ENCODE data around the gene MMD2. TPM values are rescaled to one million over a fixed set of nuclear protein-coding genes. Genes with fewer than 3 reads are reported as not detected.

The MMD2 gene
- polyA plus RNA-seq, 1 donor from 2014 or later = 0.40 TPM

DNA sequence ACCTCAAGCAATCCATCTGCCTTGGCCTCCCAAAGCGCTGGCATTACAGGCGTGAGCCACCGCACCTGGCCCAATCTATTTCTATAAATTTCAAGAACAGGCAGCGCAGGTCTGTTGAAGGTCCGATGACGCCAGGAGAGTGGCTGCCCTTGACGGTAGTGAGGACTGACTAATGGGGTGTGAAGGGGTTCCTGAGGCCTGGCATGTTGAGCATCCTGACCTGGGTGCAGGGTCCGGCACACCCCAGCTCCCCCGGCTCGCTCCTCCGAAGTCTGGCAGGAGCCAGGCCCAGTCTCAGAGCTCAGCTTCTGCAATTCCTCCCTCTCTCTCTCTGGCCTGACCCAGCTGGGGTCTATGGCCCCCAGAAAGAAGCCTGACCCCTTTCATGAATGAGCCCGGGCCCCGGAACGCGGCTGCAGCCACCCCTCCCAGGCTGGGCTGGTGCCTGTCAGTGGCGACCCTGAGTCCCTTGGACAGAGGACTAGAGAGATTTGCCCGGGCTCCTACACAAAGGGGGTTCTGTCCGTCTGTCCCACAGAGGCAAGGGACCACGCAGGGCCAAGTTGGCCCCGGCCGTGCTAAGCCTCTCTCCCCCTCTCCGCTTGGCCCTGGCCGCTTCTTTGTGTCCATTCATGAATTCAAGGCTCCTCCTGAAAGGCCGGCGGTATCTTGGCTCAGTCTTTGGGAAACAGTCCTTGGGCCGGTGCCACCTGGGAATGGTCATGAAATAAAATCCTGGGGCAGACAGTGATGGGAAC, 18.8 kb downstream of the MMD2 start:
- no peaks in the 10 kb centered on the region for H3K9me3 ChIP-seq (ENCODE audit: low read length)
- H3K27ac ChIP-seq (ENCODE audit: low read length) = no peak overlapping the region
- H3K36me3 ChIP-seq (ENCODE audit: insufficient read depth, low read length) = no peaks in the 10 kb centered on the region
- H3K79me2 ChIP-seq (replicated peaks; ENCODE audit: insufficient read depth, low read length) = no peaks in the 10 kb centered on the region
- no peak overlapping the region for H3K4me2 ChIP-seq (ENCODE audit: low read length)
- no peaks in the 10 kb centered on the region for H3F3A ChIP-seq (ENCODE audit: insufficient read depth, low read length, poor library complexity, severe bottlenecking)
- H3K4me3 ChIP-seq (ENCODE audit: low read length) = no peak overlapping the region
- no peaks in the 10 kb centered on the region for H3K9me2 ChIP-seq (ENCODE audit: insufficient read depth, low read length)
- no peak overlapping the region for H2AFZ ChIP-seq (ENCODE audit: low read depth, low read length)
- H3K9ac ChIP-seq (ENCODE audit: low read length) = no peak overlapping the region
- TF ChIP-seq TAF1 (IDR thresholded peaks at IDR 0.05; ENCODE audit: low read depth) = no peak
- TF ChIP-seq, protein P1, sequence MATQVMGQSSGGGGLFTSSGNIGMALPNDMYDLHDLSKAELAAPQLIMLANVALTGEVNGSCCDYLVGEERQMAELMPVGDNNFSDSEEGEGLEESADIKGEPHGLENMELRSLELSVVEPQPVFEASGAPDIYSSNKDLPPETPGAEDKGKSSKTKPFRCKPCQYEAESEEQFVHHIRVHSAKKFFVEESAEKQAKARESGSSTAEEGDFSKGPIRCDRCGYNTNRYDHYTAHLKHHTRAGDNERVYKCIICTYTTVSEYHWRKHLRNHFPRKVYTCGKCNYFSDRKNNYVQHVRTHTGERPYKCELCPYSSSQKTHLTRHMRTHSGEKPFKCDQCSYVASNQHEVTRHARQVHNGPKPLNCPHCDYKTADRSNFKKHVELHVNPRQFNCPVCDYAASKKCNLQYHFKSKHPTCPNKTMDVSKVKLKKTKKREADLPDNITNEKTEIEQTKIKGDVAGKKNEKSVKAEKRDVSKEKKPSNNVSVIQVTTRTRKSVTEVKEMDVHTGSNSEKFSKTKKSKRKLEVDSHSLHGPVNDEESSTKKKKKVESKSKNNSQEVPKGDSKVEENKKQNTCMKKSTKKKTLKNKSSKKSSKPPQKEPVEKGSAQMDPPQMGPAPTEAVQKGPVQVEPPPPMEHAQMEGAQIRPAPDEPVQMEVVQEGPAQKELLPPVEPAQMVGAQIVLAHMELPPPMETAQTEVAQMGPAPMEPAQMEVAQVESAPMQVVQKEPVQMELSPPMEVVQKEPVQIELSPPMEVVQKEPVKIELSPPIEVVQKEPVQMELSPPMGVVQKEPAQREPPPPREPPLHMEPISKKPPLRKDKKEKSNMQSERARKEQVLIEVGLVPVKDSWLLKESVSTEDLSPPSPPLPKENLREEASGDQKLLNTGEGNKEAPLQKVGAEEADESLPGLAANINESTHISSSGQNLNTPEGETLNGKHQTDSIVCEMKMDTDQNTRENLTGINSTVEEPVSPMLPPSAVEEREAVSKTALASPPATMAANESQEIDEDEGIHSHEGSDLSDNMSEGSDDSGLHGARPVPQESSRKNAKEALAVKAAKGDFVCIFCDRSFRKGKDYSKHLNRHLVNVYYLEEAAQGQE (IDR thresholded peaks at IDR 0.05; ENCODE audit: borderline replicate concordance) = no peak
- no peak for TF ChIP-seq MXI1 (conservative IDR thresholded peaks at IDR 0.05; ENCODE audit: poor library complexity, severe bottlenecking)
- TF ChIP-seq SMC3 (conservative IDR thresholded peaks at IDR 0.05; ENCODE audit: poor library complexity) = no peak
- TF ChIP-seq, protein P2, sequence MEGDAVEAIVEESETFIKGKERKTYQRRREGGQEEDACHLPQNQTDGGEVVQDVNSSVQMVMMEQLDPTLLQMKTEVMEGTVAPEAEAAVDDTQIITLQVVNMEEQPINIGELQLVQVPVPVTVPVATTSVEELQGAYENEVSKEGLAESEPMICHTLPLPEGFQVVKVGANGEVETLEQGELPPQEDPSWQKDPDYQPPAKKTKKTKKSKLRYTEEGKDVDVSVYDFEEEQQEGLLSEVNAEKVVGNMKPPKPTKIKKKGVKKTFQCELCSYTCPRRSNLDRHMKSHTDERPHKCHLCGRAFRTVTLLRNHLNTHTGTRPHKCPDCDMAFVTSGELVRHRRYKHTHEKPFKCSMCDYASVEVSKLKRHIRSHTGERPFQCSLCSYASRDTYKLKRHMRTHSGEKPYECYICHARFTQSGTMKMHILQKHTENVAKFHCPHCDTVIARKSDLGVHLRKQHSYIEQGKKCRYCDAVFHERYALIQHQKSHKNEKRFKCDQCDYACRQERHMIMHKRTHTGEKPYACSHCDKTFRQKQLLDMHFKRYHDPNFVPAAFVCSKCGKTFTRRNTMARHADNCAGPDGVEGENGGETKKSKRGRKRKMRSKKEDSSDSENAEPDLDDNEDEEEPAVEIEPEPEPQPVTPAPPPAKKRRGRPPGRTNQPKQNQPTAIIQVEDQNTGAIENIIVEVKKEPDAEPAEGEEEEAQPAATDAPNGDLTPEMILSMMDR (IDR thresholded peaks at IDR 0.05; ENCODE audit: poor library complexity, severe bottlenecking) = no peak
- no peak for TF ChIP-seq POLR2AphosphoS5 (IDR thresholded peaks at IDR 0.05)
- TF ChIP-seq EZH2 (IDR thresholded peaks at IDR 0.05; ENCODE audit: borderline replicate concordance, insufficient read depth, low read length, poor library complexity, severe bottlenecking) = no peak
- TF ChIP-seq RAD21 (conservative IDR thresholded peaks at IDR 0.05) = no peak
- no peak for TF ChIP-seq EP300 (conservative IDR thresholded peaks at IDR 0.05; ENCODE audit: poor library complexity, severe bottlenecking)
- no peaks in the 10 kb centered on the region for H3K27me3 ChIP-seq (ENCODE audit: insufficient read depth, low read depth, low read length)
- H4K20me1 ChIP-seq (ENCODE audit: insufficient read depth) = no peaks in the 10 kb centered on the region

DNA sequence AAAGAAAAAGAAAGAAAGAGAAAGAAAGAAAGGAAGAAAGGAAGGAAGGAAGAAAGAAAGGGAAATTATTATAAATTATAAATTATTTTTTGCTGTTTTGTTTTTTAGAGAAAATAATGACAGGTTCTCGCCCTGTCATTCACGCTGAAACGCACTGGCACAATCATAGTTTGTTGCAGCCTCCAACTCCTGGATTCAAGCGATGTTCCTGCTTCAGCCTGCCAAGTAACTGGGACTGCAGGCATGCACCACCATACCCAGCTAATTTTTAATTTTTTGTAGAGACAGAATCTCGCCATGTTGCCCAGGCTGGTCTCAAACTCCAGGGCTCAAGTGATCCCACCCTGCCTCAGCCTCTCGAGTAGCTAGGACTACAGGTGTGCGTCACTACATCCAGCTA, 21.6 kb downstream of the MMD2 start:
- TF ChIP-seq SMC3 (conservative IDR thresholded peaks at IDR 0.05; ENCODE audit: poor library complexity) = no peak
- TF ChIP-seq EZH2 (IDR thresholded peaks at IDR 0.05; ENCODE audit: borderline replicate concordance, insufficient read depth, low read length, poor library complexity, severe bottlenecking) = no peak
- no peak for TF ChIP-seq MXI1 (conservative IDR thresholded peaks at IDR 0.05; ENCODE audit: poor library complexity, severe bottlenecking)
- TF ChIP-seq, protein P1 (IDR thresholded peaks at IDR 0.05; ENCODE audit: borderline replicate concordance) = no peak
- TF ChIP-seq RAD21 (conservative IDR thresholded peaks at IDR 0.05) = no peak
- Histone ChIP-seq H3K9me3 (ENCODE audit: low read length) (no peaks in the 10 kb centered on the region), H3K4me3 (ENCODE audit: low read length) (no peak overlapping the region), H3K27ac (ENCODE audit: low read length) (no peak overlapping the region), H3F3A (ENCODE audit: insufficient read depth, low read length, poor library complexity, severe bottlenecking) (no peaks in the 10 kb centered on the region), H3K27me3 (ENCODE audit: insufficient read depth, low read depth, low read length) (no peaks in the 10 kb centered on the region), H4K20me1 (ENCODE audit: insufficient read depth) (no peaks in the 10 kb centered on the region), H3K79me2 (replicated peaks; ENCODE audit: insufficient read depth, low read length) (no peaks in the 10 kb centered on the region), H2AFZ (ENCODE audit: low read depth, low read length) (no peak overlapping the region), H3K4me2 (ENCODE audit: low read length) (no peak overlapping the region), H3K9ac (ENCODE audit: low read length) (no peak overlapping the region), H3K9me2 (ENCODE audit: insufficient read depth, low read length) (no peaks in the 10 kb centered on the region), H3K36me3 (ENCODE audit: insufficient read depth, low read length) (no peaks in the 10 kb centered on the region)

Measured in neural cell (in vitro differentiated cells).